CD1c-positive myeloid dendritic cell (primary cell): Measurements from ENCODE around the gene KLK13.
A peak's percentile ranks its signal among the peaks of the same experiment; 100 is the strongest.

Experiments
- DNase-seq: peaks from one replicate; pipeline ENCODE4 v3.0.0-alpha.2; 2016; ENCODE audit errors: extremely low spot score

Gene KLK13

GRCh38 chr19:51020988-51021651 lies 43.8 kb downstream of the KLK13 start:
- DNase-seq = peak; percentile 43

GRCh38 chr19:51019544-51019925 lies 45.4 kb downstream of the KLK13 start, which contains the start of gene KLK10:
KLK10 (minus strand) TSS chr19:51019709; CDS start chr19:51019130, 579 bp downstream.
- DNase-seq = no peak

DNA sequence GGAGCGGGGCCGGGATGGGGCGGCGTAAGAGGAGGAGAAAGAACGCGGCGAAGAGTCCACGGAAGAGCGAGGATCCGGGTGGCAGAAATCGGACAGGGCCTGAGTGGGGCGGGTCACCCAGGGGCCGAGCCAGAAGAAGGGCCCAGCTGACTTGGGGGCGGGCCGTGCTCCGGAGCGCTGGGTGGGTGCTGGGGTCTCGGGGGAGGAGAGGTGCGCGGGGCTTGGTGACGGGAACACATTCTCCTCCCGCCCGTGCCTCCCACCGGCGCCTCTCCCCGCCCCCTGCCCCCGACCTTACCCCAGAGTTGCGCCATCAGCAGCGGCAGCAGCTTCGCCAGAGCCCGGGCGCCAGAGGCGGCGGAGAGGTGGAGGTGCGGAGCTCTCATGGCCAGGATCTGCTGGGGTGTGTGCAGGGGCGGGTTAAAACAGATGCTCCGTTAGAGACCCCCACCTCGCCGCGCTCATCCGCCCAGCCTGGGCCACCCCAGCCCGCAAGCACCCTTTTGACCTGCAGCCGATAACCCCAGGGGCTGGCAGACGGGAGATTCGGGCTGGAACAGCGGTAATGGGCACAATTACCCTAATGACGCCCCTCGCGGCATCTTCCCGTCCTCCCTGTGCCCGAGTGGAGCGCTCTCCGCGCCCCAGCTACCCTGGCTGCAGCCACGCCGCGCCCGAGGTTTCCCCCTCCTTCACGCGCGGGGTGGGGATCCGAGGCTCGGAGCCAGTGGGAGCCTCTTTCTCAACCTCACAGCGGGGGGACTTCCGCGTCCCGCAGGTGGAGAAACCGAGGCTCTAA lies 45.9 kb downstream of the KLK13 start:
- DNase-seq = peak; percentile 11

DNA sequence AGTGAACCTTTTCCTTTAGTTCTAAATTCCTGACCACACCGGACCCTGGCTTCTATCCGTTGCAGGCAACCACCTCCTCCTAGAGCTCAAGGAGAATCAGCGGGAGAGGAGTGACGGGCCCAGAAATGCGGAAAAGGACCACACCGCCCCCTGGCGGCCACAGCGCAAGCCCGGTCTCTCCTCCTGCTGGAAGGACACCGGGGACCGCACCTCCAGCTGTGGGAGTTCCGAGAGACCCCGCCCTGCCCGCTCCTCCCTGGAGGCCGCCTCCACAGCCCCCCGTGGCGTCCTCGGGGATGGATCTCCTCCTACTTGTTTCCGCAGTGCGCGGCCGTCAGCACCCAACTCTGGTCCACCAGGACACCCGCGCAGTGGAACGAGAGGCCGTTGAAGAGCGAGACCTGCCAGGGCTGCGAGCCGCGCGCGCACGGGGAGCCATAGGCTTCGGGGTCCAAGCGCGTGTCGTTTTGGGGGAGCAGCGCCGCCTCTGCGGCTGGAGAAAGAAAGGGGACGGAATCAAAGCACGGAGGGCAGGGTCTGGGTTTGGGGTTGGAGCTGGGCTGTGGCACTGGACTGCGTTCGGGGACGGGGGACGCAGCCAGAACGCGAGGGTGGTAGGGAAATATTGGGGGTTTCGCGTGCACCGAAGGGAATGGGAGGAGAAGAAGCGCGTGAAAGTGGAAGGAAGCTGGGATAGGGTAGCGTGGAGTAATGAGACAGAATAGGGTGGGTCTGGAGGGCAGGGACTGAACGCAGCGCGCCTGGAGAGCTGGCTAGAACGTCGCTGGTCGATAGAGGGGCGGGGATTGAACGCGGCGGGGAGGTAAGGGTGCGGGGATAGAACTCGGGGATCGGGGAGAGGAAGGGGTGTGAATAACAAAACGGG lies 47.9 kb downstream of the KLK13 start:
- DNase-seq = peak; percentile 63

DNA sequence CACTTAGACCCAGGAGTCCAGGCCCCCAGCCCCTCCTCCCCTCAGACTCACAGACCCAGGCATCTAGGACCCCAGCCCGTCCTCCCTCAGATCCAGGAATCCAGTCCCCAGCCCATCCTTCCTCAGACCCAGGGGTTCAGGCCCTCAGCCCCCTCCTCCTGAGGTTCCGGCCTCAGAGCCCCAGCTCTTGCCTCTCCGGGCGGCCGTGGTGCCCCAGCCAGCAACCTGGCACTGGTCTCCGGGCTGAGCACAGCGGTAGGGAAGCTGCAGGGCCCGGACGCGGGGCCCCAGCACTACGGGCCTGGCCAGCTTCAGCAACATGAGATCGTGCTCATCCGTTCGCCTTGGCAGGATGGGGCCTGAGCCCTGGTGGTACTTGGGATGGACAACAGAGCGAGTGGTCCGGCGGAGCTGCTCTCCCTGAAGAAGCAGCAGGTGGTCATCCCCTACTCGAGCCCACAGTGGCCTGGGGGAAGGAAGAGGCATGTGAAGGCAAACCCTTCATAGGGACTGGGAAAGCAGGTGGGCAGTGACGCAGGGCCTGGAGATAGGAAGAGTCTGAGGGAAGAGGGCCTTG lies 49.1 kb downstream of the KLK13 start:
- no peak for DNase-seq

GRCh38 chr19:51014242-51014641 lies 50.6 kb downstream of the KLK13 start:
- DNase-seq = no peak

- DNase-seq = no peak
Measured at GRCh38 chr19:51012661-51013190, 52.2 kb downstream of the KLK13 start.

DNA sequence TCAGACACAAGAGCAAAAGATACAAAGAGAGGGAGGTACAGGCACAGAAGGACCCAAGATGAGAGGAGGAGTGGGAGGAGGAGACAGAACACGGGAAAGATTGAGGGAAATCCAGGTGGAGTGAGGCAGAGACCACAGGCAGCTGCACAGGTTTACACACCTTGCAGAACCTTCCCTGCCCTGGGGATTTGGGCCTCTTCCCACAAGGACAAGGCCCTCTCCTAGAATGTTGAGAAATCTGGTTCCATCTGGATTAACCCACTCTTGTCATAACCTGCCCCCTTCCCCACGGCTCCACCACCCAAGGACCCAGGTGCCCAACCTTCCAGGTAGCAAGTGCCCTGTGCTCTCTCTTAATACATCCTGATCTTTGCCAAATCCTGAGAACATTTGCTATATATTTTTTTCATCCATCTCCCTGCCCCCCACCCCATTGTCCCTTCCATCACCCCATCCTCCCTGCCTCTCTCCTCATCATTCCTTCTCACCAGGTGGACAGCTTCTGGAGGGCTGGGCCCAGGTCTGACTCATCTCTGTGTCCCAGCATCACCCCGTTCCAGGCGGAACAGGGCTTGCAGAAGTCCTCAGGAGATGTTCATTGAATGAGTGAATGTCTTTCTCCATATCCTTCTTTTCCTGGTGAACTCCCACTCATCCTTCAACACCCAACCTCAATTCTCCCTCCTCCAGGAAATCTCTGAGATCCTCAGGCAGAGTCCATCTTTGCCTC lies 54.7 kb downstream of the KLK13 start:
- DNase-seq = no peak

GRCh38 chr19:51009061-51009891 lies 55.6 kb downstream of the KLK13 start:
- DNase-seq = no peak

DNA sequence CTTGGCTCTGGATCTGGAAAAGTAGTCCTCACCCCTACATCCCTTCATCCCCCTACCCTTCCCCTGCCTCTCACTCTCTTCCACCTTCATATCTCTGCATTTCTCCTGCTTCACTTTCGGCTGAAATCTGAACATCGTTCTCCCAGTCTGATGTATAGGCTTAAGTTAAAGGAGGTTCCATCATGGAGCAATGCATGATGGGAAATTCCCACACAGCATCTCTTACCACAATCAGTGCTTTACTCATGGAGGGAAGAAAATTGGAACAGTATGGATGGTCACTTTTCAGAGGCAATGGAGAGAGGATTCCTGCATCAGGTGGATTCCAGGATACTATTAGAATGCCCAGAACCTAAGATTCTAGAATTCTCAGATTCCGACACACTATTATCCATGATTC lies 57.4 kb downstream of the KLK13 start:
- no peak for DNase-seq

DNA sequence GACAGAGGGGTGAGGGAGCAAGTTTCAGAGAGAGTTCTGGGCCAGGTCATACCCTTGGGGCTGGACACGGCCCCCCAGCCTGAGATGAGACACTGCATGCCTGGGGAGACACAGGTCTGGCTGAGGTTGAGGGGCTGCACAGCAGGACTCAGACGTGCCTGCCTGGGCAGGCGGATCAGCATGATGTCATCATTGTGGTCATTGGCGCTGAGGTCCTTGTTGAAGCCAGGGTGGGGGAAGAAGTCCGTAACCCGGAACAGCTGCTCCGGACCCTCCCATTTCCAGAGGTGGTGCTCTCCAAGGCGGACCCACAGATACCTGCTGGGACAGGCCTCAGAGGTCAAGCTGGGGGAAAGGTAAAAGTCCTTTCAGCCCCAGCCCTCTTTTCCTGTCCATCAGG lies 58.5 kb downstream of the KLK13 start:
- DNase-seq = no peak
